RCC 7860 (cell line): Measurements from ENCODE around the gene IKBKE.
A peak's percentile ranks its signal among the peaks of the same experiment; 100 is the strongest.
"Not testable (repeated sequence)": the region's sequence is repeated elsewhere in the genome, so short reads cannot be mapped to it uniquely, and the experiment has no call there.

Source experiments
- DNase-seq: peaks from one replicate; pipeline ENCODE4 v3.0.0-alpha.2; 2015; ENCODE audit warnings: low spot score
- FAIRE-seq: peaks from 2 replicates; lab custom pipeline; 2012; peaks lifted over from hg19 to GRCh38; lab: Jason Lieb, UNC

Gene IKBKE

DNA sequence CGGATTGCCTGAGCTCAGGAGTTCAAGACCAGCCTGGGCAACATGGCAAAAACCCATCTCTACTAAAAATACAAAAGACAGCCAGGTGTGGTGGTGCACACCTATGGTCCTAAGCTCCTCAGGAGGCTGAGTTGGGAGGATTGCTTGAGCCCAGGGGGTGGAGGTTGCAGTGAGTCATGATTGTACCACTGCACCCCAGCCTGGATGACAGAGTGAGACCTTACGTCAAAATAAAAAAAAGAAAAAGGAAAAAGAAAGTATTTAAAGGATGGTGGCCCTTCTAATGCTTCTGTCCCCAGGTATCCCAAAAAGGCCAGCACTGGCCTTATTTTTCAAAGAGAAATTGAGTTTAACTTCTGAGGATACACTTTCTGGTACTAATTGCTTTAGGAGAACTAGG, 1.7 kb downstream of the IKBKE start:
- DNase-seq (no peak), FAIRE-seq (no peak)

DNA sequence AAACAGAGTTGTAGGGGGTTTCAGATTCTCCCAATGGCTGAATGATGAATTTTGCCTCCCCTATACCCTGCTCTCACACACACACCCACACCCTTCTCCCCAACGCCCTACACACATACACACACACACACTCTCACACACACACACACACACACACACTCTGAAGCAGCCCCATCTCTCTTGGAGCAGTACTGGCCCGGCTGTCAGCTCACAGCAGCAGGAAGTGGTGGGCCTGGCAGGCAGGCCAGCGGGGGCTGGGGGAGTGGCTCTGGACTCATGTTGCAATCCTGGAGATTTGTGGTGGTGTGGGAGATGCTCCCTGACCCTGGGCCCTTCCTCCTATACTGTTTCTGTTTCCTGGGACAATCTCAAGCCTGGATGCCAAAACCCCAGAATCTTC, 2.2 kb downstream of the IKBKE start:
- no peak for FAIRE-seq
- peak; percentile 77 for DNase-seq

DNA sequence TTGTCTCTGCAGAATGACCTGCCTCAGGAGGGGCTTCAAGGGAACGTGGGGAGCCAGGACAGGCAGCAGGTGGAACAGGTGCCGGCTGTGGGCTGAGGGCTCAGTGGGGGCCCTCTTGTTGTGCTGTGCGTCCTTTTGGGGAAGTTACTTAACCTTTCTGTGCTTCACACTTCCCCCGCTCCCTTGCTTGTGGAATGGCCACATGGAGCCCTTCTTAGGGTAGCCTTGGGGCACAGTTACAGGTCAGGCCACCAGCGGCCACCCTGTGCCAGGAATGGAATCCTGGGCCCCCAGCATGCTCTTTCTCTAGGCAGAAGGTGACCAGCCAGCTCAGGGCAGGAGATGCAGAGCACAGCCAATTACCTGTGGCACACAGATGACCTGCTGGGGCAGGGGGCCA, 2.6 kb downstream of the IKBKE start:
- no peak for FAIRE-seq
- no peak for DNase-seq

DNA sequence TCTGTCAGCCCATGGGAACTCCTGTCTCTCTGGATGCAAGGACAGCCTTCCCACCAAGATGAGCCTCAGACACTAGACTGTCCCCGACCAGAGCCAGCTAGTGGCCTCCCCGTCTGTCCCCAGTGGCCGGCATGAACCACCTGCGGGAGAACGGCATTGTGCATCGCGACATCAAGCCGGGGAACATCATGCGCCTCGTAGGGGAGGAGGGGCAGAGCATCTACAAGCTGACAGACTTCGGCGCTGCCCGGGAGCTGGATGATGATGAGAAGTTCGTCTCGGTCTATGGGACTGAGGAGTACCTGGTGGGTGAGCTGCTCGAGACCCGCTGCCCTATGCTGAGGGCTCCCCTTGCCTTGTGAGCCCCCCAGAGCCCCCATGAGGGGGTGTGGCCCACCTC, 5.8 kb downstream of the IKBKE start:
- DNase-seq = no peak
- no peak for FAIRE-seq

DNA sequence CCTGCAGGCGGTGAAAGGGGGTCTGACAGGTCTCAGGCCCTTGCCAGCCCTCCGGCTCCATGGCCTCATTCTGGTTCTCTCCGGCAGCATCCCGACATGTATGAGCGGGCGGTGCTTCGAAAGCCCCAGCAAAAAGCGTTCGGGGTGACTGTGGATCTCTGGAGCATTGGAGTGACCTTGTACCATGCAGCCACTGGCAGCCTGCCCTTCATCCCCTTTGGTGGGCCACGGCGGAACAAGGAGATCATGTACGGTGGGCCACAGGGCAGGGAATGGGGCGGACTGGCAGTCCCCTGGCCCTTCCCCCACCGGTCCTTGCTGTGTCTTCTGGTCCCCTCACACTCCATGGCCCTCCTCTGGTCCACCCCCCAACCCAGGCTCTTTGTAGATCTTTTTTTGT, 6.3 kb downstream of the IKBKE start:
- FAIRE-seq = no peak

DNA sequence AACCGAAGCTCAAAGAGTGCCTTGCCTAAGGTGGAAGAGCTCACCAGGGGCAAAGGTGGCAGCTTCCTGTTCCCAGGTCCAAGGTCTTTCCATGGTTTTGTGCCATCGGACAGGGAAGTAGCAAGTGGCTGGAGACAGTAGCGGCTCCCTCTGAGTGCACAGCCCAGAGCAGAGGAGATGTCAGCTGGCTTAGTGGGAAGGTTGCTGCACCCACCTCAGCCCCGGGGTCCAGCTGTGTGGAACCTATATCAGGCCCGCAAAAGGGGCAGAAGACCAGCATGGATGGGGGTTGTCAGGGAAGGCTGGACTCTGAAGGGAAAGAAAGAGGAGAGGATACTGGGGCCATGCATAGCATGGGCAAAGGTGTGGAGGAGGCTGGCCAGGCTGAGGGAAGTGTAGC, 6.8 kb downstream of the IKBKE start:
- DNase-seq = no peak
- no peak for FAIRE-seq

More for the DNA sequence above, 6.3 kb downstream of the IKBKE start:
- DNase-seq = no peak

DNA sequence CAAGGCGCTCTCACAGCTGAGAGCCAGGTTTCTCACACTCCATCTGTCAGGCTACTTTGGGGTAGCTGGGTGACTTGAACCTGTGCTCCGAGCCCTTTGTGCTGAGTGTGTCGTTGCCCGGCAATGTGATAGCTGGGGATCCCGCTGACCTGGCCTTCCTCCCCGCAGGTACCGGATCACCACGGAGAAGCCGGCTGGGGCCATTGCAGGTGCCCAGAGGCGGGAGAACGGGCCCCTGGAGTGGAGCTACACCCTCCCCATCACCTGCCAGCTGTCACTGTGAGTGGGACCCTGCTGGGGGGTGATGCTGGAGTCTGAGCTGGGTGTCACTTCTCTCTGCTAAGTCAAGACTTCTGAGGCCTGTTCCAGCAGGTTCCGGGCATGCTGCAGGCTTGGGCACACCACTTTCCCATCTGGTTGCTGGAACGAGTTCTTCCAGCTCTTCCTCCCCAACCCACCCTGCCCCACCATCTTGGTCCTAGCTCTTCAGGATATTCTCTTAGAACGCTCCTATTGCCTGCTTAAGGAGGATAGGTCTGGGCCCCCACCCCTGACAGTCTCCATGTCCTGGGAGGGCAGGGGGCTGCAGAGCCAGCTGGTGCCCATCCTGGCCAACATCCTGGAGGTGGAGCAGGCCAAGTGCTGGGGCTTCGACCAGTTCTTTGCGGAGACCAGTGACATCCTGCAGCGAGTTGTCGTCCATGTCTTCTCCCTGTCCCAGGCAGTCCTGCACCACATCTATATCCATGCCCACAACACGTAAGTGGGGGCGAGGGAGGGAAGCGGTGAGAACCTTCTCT, 7.5 kb downstream of the IKBKE start:
- FAIRE-seq (no peak), DNase-seq (no peak)

DNA sequence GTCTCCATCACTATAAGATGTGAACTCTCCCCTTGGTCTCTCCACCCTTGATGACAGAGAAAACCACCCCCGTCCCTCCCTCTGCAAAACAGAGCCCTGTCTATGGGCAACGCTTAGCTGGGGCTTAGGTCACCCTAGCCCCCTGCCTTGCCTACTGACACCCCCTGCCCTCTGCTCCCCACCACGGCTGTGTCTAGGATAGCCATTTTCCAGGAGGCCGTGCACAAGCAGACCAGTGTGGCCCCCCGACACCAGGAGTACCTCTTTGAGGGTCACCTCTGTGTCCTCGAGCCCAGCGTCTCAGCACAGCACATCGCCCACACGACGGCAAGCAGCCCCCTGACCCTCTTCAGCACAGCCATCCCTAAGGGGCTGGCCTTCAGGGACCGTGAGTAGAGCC, 8.5 kb downstream of the IKBKE start:
- DNase-seq (no peak), FAIRE-seq (no peak)

DNA sequence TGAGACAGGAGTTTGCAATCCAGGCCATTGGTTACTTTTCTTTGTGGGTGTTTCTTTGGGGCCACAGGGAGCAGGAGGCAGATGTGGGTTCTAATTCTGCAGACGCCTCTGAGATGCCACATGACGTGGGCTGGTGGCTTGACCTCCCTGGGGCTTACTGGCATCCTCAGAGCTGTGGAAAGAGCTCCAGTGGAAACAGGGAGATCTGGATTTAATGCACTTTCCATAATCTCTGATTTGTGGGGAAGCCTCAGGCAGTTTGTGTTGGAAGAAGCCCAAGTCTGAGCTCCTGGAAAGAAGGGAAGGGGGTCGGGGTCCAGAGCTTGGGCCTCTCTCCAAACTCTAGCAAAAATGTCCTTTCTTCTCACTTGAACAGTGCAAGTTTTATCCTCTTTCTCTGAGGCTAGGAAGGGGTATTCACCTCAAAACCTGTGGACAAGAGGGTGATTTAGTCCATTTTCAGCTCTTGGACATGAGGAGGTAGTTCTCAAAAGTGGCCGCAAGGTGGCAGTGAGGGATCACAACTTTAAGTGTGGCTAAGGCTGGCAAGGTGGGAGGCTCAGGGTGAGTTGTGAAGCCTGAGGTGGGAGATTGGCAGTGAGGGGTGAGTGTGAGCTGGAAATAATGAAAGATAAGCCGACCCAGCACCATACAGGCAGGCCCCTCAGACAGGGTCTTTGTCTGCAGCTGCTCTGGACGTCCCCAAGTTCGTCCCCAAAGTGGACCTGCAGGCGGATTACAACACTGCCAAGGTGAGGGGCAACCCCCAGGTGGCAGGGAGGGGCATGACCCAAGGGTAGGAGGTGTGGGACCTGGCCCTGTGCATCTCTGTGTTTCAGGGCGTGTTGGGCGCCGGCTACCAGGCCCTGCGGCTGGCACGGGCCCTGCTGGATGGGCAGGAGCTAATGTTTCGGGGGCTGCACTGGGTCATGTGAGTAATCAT, 9.2 kb downstream of the IKBKE start:
- DNase-seq = peak; percentile 35
- peak; percentile 8 for FAIRE-seq

DNA sequence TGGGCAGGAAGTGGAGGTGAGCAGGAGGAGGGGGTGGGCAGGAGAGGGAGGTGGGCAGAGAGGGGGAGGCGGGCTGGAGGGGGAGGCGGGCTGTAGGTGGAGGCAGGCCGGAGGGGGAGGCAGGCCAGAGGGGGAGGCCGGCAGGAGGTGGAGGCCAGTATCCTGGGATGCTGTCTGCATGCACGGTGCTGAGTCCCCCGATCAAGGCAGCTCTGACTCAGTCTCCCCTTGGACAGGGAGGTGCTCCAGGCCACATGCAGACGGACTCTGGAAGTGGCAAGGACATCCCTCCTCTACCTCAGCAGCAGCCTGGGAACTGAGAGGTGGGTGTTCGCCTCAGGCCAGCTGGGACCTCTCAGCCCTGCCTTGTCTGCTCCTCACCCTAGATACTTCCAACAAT, 9.9 kb downstream of the IKBKE start:
- no peak for DNase-seq
- FAIRE-seq = no peak

DNA sequence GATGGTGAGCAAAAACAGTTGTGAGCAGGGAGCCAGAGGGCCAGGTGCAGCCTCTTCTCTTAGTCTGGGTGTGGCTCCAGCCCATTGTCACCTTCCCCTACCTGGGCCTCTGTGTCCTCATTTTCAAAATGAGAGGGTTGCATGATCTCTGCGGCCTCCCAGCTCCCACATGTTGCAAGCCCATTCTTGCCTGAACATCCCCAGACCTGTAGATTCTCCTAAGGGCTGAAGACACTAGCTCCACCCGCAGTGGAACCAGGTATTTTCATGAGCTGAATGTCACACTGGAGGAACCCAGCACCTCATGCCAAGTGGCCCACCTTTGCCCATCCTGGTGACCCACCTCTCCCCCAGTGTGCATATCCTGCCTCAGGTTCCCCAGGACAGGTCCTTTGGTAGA, 12.3 kb downstream of the IKBKE start:
- FAIRE-seq = no peak
- DNase-seq = no peak

DNA sequence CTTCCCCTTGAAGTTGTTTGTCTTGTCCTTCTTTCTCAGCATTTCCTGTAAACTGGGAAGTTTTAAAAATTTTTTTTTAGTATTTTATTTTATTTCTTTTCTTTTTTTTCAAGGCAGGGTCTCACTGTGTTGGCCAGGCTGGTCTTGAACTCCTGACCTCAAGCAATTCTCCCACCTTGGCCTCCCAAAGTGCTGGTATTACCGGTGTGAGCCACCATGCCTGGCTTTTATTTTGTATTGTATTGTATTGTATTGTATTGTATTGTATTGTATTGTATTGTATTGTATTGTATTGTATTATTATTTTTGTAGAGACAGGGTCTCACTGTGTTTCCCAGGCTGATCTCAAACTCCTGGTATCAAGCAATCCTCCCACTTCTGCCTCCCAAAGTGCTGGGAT, 13.6 kb downstream of the IKBKE start:
- not testable (repeated sequence) for DNase-seq, FAIRE-seq

DNA sequence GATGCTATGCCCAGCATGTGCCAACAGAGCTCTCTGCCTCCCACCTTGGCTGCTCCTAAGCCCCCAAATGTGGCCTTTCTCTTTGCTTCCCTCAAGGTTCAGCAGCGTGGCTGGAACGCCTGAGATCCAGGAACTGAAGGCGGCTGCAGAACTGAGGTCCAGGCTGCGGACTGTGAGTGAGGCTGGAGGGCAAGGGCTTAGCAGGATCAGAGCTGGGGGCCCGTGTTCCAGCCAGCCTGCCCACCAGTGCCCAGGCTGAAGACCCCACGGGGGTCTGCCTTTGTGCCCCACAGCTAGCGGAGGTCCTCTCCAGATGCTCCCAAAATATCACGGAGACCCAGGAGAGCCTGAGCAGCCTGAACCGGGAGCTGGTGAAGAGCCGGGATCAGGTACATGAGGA, 14.6 kb downstream of the IKBKE start:
- DNase-seq (no peak), FAIRE-seq (no peak)

DNA sequence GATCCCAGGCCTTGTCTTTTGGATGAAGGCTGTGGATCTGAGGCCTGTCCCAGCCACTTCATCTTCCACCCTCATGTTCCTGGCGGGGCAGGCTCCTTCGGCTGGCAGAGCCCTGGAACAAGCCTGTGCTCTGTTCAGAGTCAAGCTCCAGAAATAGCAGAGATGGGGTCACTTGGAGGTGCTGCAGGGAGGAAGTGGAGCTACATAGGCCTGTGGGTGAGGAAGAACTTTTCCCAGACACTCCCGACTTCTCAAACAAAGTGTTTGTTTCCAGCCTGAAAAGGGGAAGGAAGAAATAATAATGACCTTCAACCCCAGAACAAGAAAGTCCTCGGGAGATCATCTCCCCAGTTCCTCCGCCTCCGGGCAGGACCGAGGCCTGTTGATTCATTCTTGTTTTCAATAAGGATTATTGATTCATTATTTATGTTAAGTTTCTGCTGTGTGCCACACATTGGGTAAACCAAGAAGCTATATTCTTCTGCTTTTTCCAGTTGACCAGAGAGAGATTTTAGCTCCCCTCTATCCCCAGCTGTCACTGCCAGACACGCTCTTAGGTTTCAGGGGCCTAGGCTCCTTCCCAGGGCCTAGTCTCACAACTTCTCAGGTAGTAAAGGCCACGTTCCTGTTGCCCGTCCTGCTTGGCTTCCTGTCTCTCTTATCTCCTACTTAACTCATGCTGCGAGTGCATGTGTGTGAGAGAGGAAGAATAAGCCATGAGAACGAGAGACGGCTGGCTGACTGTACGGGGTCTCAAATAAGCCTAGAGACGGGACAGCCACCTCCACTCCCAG, 16.9 kb downstream of the IKBKE start:
- FAIRE-seq (no peak), DNase-seq (no peak)

DNA sequence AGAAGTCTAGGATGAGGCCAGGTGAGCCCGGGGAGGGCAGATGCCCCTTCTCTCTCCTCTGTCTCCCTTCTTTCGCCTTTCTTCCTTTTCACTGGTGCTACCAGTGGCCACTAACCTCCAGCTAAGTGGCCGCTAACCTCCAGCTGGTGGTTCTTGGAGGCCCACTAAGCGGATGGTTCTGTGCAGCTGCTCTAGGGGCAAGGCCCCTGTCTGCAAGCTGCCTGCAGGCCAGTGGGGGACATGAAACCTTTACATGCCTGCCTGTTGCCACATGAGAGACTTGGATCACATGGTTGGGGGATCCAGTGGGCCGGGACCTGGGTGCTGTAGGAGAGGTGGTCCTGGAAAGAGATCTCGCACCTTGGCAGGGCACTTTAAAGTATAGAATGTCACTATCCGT, 17.7 kb downstream of the IKBKE start:
- no peak for DNase-seq
- FAIRE-seq = no peak

DNA sequence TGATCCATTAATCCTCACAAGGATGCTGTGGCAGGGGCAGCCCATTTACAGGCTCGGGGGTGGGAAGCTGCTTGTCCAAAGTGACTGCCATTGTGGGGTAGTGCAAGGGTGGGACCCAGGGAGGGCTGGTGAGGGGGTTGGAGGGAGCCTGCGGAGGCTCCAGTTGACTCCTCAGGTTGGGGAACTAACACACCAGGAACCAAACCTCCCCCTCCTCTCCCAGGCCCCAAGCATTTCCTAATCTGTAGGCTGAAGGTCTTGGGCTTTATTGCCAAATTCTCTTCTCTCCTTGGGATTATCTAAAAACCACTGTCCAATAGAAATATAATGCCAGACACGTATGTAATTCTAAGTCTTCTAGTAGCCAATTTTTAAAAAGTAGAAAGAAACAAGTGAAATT, 18.2 kb downstream of the IKBKE start:
- no peak for DNase-seq
- no peak for FAIRE-seq

DNA sequence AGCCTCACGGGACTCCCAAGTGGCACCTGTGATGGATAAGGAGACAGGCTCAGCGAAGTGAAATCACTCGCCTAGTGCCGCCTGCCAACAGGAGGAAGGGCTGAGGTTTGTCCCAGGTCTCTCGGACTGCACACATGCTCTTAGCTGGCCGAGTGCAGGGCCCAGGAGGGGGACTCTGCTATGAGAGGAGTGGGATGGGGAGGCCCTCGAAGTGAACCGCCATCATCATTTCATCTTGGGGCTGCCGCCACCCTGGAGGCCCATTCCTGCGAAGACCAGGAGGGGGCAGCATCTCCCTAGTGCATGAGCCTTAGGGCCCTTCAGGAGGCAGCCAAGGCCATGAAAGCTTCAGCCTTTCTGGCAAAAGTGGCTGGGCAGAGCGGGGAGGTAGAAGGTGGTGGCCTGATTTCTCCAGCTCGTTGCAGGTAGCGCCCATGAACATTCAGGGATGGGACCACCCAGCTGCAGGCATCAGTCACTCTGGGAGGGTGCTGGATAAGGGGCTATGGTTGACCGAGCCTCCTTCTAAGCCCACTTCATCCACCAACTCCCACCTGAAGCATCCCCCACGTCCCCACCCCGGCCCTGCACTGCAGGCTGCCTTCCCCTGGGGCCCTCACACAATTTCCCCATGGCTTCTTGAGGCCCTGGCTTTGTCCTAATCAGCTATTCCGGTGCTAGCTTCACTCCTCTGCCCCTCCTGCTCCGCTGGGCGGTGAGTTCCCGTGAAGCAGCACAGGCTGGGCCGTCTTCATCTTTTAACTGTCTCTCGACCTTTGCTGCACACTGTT, 19.9 kb downstream of the IKBKE start:
- FAIRE-seq (no peak), DNase-seq (peak; percentile 40)

DNA sequence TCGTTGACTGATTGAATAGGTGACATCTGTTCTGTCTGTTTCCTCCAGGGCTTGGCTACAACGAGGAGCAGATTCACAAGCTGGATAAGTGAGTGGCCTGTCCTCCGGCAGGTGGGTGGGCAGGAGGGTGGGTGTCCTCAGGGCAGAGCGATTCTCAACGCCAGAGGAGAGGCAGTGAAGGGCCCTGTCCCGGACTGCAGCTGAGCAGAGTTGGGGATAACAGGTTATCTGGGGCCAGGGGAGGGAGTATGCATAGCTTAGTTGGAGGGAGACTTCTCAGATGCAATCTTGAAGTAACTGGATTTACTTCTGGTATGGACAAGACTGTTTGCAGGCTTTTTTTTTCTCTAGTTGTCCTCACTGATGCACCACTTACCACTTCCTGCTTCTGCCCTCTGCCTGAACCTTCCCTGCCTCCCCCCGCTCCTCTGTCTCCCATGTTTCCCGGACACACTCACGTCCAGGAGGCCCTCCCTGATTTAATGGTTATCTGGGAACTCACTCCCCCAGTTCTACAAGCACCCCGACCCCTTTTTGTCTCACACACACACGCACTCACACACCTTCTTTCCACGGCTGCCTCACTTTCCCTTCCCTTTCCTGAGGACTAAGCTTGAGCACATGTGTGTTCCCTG, 20.6 kb downstream of the IKBKE start:
- DNase-seq (peak; percentile 35), FAIRE-seq (no peak)

DNA sequence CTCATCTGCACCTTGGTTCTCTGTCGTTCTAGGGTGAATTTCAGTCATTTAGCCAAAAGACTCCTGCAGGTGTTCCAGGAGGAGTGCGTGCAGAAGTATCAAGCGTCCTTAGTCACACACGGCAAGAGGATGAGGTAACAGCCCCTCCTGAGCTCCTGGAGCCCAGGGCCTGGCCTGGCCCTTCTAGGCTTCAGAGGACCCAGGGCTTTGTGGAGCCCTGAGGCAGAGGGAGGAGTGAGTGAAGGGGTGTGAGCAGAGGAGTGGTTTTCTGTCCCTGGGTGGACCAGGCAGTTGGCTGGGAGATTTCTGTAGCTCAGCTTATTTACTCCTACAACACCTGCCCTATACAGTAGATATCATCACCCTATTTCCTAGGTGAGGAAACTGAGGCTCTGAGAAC, 21.3 kb downstream of the IKBKE start:
- DNase-seq = no peak
- FAIRE-seq = no peak

DNA sequence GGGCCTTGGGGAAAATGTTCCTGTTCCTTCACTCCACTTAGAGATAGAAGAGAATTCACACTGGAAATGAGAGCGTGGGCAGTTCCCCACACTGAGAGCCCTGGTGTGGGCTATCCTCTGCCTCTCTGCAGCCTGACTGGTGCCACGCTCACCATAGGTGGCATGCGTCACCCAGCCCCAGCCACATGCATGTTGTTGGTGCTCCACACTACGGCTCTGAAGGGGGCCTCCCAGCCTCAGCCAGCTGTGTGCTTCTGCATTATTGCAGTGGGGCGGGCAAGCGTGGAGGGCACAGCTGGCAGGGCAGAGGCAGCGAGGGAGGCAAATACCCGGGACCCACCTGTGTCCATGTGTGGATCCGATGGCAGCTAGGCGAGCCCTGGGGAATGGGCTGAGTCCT, 22.3 kb downstream of the IKBKE start:
- DNase-seq (no peak), FAIRE-seq (no peak)
